ENCODE measurements around the gene BCAM.
A peak's percentile ranks its signal among the peaks of the same experiment; 100 is the strongest.

BCAM gene

GRCh38 chr19:44794610-44795009 is 14.3 kb upstream of the BCAM start:
- no peak for DNase-seq

- no peak for DNase-seq
Observed at GRCh38 chr19:44795398-44795987, 13.4 kb upstream of the BCAM start.

GRCh38 chr19:44796701-44797115 is 12.2 kb upstream of the BCAM start:
- no peak for DNase-seq

DNA sequence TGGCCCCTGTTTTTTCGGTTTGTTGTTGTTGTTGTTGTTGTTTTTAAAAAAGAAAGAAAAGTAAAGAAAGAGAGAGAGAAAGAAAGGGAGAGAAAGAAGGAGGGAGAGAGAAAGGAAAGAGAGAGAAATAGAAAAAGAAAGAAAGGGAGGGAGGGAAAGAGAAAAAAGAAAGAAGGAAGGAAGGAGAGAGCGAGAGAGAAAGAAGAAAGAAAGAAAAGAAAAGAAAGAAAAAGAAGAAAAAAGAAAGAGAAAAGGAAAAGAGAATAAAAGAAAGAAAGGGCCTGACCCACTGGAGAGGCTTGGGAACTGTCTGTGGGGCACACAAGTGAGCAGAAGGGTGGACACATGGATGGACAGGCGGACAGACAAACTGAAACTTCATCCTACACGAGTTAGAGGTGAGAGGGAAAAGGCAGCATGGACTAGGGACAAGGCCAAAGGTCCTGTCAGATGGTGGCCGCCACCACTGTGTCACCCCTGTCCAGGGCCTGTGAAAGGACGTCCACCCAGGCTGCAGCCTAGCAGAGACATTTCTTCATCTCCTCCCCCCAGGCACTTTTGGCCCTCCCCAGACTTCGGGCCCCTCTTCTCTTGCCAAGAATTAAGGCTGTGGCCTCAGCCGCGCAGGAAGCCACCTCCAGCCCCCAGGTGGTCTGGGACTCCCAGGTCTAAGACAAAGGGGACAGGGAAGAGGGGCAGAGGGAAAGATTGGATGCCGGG is 9.1 kb upstream of the BCAM start:
- DNase-seq, result no peak

DNA sequence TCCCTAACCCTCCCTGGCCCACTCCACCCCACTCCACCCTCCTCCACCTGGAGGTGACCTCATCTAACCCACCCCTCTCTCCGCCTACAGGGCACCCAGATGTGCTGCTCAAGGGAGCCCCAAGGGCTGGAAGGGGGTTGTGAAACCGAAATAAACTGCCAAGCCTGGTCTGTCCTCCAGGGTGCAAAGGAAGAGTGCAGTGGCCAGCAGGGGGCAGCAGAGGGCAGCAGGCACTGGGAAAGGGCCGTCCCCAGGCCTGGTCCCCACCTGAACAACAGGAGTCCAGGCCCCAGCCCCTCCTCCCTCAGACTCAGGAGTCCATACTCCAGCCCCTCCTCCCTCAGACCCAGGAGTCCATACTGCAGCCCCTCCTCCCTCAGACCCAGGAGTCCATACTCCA is 8.4 kb upstream of the BCAM start:
- DNase-seq, result peak; percentile 87

DNA sequence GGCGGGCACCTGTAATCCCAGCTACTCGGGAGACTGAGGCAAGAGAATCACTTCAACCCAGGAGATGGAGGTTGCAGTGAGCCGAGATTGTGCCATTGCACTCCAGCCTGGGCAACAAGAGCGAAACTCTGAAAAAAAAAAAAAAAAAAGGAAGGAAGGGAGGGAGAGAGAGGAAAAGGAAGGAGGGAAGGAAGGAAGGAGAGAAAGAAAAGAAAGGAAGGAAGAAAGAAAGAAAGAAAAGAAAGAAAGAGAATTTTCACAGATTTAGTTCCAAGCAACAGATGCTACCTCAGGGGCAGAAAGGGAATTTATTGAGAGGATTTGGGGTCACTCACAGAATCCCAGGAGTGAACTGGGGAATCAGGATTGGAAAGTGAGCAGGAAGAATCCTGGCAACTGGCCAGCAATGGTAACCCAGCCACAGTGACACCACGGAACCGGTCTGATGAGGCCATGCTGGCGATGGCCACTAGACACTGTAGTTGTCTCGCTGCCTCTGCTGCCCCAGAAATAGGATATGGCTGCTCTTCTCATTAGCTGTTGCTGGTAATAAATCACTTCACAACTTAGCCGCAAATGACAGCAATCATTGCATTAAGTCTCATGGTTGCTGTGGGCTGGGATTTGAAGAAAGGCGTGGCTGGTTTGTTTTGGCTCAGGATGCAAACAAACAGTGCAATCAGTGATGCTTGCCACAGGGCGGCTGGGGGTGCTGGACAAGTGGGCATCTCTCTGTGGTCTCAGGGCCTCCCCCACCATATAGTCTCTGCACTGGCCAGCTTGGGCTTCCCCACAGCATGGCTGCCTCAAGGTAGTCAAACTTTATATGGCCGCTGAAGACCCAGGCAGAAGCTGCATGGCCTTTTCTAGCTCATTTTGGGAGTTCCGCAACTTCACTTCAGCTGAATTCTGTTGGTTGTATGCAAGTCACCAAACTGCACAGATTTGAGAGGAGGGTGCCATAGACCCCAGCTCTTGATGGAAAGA is 5.2 kb upstream of the BCAM start:
- no peak for DNase-seq

DNA sequence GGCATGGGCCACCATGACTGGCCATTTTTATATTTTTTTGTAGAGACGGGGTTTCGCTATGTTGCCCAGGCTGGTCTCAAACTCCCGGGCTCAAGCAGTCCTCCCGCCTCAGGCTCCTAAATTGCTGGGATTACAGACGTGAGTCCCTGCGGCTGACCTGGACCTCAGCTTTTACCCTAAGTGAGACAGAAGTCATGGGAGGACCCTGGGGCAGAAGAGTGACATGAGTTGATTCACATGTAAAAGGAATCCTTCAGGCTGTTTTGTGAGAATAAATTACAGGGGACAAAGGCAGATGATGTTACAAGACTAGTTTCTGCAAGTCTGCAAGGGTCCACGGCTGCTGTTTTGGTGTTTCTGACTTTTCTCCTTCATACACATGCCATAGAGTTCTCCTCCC is 2.6 kb upstream of the BCAM start:
- DNase-seq, result no peak

DNA sequence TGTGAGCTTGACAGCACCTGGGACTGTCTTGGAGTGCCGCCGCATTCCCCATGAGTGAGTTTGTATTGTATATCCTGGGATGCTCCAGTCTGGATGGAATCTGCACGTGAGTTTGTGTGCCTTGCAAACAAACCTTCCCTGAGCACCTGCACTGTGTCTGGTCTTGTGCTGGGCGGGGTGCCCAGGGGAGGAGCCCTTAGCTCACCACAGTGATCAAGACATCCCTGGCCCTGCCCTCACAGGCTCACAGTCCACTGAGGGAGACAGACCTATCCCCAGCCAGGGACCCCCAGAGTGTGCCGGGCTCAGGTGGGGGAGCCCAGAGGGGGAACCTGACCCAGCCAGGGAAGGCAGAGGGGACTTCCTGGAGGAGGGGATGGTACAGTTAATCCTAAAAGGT is 1.7 kb upstream of the BCAM start:
- peak; percentile 63 for DNase-seq

DNA sequence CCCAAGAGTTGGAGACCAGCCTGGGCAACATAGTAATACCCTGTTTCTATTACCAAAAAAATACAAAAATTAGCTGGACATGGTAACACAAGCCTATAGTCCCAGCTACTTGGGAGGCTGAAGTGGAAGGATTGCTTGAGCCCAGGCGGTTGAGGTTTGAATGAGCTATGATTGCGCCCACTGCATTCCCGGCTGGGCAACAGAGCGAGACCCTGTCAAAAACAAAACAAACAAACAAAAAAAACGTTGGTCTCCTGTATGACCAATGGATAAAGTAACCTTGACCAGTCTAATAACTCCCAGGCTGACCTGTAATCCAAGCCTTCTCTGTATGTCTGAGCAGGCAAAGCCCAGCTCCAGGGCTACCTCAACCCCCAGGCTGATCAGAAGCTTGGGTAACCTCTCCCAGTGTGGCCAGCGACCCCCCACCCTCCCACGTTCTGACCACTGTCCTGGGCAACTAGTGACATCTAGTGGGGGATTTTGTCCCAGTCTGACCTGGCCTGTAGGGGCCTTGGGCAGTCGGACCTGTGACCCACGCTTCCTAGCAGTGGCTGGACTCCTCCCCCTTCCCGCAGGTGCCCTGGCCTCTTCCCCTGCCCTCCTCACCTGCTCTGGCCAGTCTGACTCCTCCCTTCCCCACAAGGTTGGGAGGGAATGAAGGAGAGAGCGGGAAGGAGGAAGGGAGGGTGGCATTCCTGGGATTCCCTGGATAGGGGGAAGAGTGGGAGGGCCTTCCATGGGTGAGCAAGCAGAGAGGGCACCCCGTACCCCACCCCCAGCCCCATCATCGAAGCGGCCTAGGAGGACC is 1.0 kb upstream of the BCAM start:
- no peak for DNase-seq

GRCh38 chr19:44809577-44810233 is 802 bp downstream of the BCAM start:
- no peak for DNase-seq

DNA sequence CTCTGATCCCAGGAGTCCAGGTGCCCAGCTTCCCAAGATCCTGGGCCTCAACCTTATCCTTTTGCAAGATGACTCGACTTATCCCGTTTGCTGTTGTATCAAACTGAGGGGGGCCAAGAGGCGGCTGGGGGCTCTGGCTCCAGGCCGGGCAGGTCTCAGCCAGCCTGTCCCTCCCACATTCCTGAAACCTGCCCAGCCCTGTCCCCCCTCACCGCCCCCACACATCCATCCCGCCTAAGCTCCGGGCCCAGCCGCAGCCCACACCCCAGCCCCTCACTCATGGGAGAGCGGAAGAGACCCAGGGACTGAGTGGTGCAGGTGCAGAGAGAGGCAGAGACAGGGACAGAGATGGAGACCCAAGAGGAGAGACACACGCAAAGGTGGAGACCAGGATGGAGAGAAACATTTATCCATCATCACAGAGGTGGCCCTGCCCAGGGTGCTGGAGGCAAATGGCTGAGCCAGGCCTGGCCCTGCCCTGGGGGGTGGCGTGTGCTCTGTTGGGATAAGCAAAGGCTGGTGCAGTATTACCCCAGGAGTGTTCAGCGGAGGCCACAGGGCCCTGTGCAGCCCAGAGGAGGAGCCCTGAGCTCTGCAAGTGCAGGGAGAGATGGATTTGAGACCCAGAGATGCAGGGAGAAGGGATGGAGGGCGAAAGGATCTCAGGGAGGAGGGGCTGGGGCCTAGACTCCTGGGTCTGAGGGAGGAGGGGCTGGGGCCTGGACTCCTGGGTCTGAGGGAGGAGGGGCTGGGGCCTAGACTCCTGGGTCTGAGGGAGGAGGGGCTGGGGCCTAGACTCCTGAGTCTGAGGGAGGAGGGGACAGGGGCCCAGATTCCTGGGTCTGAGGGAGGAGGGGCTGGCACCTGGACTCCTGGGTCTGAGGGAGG is 1.6 kb downstream of the BCAM start:
- no peak for DNase-seq

DNA sequence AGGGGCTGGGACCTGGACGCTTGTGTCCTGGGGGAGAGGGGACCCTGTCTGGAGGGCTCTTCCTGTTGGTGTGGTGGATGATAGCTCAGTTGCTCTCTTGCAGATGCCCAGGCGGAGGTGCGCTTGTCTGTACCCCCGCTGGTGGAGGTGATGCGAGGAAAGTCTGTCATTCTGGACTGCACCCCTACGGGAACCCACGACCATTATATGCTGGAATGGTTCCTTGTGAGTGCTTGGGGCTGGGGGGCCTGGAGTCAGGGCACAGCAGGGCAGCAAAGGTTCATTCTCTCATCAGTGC is 2.2 kb downstream of the BCAM start:
- no peak for DNase-seq

GRCh38 chr19:44812142-44812718 is 3.3 kb downstream of the BCAM start:
- no peak for DNase-seq

- DNase-seq, result no peak
Observed at GRCh38 chr19:44813070-44813840, 4.4 kb downstream of the BCAM start.

DNA sequence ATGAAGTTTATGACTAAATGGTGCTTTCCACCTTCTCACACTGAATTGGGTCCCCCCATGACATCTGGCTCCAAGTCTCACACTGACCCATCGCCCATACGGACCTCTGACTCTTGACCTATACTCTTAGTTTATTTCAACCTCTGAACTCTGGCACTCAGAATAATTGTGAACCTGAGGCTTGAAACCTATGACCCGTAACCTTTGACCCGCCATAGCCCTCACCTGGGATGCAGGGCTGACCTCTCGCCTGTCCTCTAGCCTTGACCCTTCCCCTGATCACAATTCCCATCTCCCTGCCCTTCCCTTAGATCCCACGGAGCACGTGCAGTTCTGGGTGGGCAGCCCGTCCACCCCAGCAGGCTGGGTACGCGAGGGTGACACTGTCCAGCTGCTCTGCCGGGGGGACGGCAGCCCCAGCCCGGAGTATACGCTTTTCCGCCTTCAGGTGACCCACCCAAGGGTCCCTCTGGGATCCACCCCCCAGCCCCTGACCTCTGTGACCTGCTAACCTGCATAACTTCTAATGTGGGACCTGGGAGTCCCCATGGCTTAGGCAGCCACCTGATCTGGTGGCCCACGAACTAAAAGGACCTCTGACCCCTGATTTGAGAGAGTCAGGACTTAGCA is 5.1 kb downstream of the BCAM start:
- DNase-seq, result no peak

DNA sequence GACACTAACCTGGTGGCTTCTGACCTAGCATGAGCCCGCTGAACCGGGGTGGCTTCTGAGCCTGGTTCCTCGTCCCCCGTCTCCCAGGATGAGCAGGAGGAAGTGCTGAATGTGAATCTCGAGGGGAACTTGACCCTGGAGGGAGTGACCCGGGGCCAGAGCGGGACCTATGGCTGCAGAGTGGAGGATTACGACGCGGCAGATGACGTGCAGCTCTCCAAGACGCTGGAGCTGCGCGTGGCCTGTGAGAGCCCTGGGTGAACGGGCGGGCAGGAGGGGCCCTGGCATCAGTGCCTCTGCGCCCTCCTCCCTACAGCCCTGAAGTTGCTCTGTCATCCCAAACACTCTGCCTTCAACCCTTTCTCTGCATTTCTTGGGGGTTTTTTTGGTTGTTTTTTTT is 5.6 kb downstream of the BCAM start:
- no peak for DNase-seq

- no peak for DNase-seq
Observed at GRCh38 chr19:44816301-44816700, 7.4 kb downstream of the BCAM start.

- DNase-seq, result no peak
Observed at GRCh38 chr19:44817725-44818465, 9.0 kb downstream of the BCAM start.

DNA sequence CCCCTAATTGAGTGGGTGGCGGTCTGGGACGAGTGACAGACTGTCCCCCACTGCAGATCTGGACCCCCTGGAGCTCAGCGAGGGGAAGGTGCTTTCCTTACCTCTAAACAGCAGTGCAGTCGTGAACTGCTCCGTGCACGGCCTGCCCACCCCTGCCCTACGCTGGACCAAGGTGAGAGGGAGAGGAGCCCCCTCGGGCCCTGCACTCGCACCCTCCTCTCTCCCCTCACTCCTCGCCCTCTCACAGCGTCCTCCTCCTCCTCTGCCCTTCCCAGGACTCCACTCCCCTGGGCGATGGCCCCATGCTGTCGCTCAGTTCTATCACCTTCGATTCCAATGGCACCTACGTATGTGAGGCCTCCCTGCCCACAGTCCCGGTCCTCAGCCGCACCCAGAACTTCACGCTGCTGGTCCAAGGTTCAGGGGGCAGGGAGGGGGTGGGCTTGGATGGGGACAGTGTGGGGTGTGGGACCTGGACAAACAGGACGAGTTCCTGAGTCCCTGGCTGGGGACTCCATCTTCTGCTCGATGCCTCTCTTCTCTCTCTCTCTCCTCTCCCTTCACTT is 9.6 kb downstream of the BCAM start:
- DNase-seq, result no peak
